Stimulated activated naive CD8-positive, alpha-beta T cell treated with anti-CD3 and anti-CD28 coated beads, Interleukin-15, Interleukin-2, amounts not matched to agents 100 ng/mL and 50 ng/mL, for 24 hours (primary cell): ENCODE measurements around the gene TEX264.
"Not testable (repeated sequence)": the region's sequence is repeated elsewhere in the genome, so short reads cannot be mapped to it uniquely, and the experiment has no call there.

Experiments
- H3K27ac Mint-ChIP-seq: one replicate; pipeline ENCODE4 v1.8.0; 2021; ENCODE audit warnings: mild to moderate bottlenecking, mixed read lengths
- H3K27me3 Mint-ChIP-seq: one replicate; pipeline ENCODE4 v1.8.0; 2021; ENCODE audit warnings: mixed read lengths
- H3K36me3 Mint-ChIP-seq: one replicate; pipeline ENCODE4 v1.8.0; 2021; ENCODE audit warnings: low read depth, mixed read lengths
- H3K4me1 Mint-ChIP-seq: one replicate; pipeline ENCODE4 v1.8.0; 2021; ENCODE audit warnings: low read depth, mixed read lengths
- H3K4me3 Mint-ChIP-seq: one replicate; pipeline ENCODE4 v1.8.0; 2021; ENCODE audit warnings: mild to moderate bottlenecking, mixed read lengths
- H3K9me3 Mint-ChIP-seq: one replicate; pipeline ENCODE4 v1.8.0; 2021; ENCODE audit warnings: mixed read lengths

TEX264 gene

GRCh38 chr3:51670823-51671733, at the start of gene TEX264:
TEX264 (plus strand) TSS chr3:51671252; CDS start chr3:51674305, 3,053 bp downstream.
- no peaks in the 10 kb centered on the region for H3K9me3 Mint-ChIP-seq
- peaks cover 65% of the 10 kb centered on the region for H3K4me1 Mint-ChIP-seq
- peak within 1 kb of the TSS; percentile 81 for H3K27ac Mint-ChIP-seq
- H3K27me3 Mint-ChIP-seq = no peaks in the 10 kb centered on the region
- H3K4me3 Mint-ChIP-seq = peak within 1 kb of the TSS; percentile 88
- peaks cover 11% of the 10 kb centered on the region for H3K36me3 Mint-ChIP-seq

- Mint-ChIP-seq H3K4me1 (peaks cover 20% of the 10 kb centered on the region), H3K9me3 (no peaks in the 10 kb centered on the region), H3K4me3 (no peak overlapping the region), H3K27me3 (no peaks in the 10 kb centered on the region), H3K27ac (no peak overlapping the region), H3K36me3 (peaks cover 4% of the 10 kb centered on the region)
These were observed 48.6 kb upstream of the TEX264 start for GRCh38 chr3:51622413-51622812.

GRCh38 chr3:51622868-51623267, 48.2 kb upstream of the TEX264 start:
- Mint-ChIP-seq H3K36me3 (peaks cover 8% of the 10 kb centered on the region), H3K4me3 (no peak overlapping the region), H3K27ac (no peak overlapping the region), H3K9me3 (no peaks in the 10 kb centered on the region), H3K4me1 (peaks cover 20% of the 10 kb centered on the region), H3K27me3 (no peaks in the 10 kb centered on the region)

GRCh38 chr3:51630513-51630912, 40.5 kb upstream of the TEX264 start:
- Mint-ChIP-seq H3K9me3 (no peaks in the 10 kb centered on the region), H3K4me3 (no peak overlapping the region), H3K4me1 (no peaks in the 10 kb centered on the region), H3K27me3 (no peaks in the 10 kb centered on the region), H3K27ac (no peak overlapping the region), H3K36me3 (peaks cover 58% of the 10 kb centered on the region)

- Mint-ChIP-seq H3K27ac (no peak overlapping the region), H3K9me3 (no peaks in the 10 kb centered on the region), H3K36me3 (peaks cover 77% of the 10 kb centered on the region), H3K27me3 (no peaks in the 10 kb centered on the region), H3K4me3 (no peak overlapping the region), H3K4me1 (no peaks in the 10 kb centered on the region)
These were observed 33.7 kb upstream of the TEX264 start for GRCh38 chr3:51637144-51637940.

GRCh38 chr3:51637941-51638471, 33.0 kb upstream of the TEX264 start:
- H3K36me3 Mint-ChIP-seq = peaks cover 82% of the 10 kb centered on the region
- H3K9me3 Mint-ChIP-seq = no peaks in the 10 kb centered on the region
- H3K4me3 Mint-ChIP-seq = no peak overlapping the region
- no peak overlapping the region for H3K27ac Mint-ChIP-seq
- no peaks in the 10 kb centered on the region for H3K27me3 Mint-ChIP-seq
- no peaks in the 10 kb centered on the region for H3K4me1 Mint-ChIP-seq

- Mint-ChIP-seq H3K9me3 (no peaks in the 10 kb centered on the region), H3K36me3 (peaks cover 83% of the 10 kb centered on the region), H3K27me3 (no peaks in the 10 kb centered on the region), H3K4me3 (no peak overlapping the region), H3K4me1 (no peaks in the 10 kb centered on the region), H3K27ac (no peak overlapping the region)
These were observed 28.6 kb upstream of the TEX264 start for GRCh38 chr3:51642462-51642861.

GRCh38 chr3:51646091-51646490, 25.0 kb upstream of the TEX264 start:
- H3K36me3 Mint-ChIP-seq = peaks cover 87% of the 10 kb centered on the region
- no peaks in the 10 kb centered on the region for H3K27me3 Mint-ChIP-seq

GRCh38 chr3:51652103-51652502, 18.9 kb upstream of the TEX264 start:
- H3K27ac Mint-ChIP-seq, H3K4me1 Mint-ChIP-seq, H3K4me3 Mint-ChIP-seq, H3K27me3 Mint-ChIP-seq, H3K9me3 Mint-ChIP-seq: not testable (repeated sequence)
- H3K36me3 Mint-ChIP-seq = peaks cover 67% of the 10 kb centered on the region

More at GRCh38 chr3:51646091-51646490, 25.0 kb upstream of the TEX264 start:
- Mint-ChIP-seq H3K4me3 (no peak overlapping the region), H3K4me1 (no peaks in the 10 kb centered on the region), H3K27ac (no peak overlapping the region), H3K9me3 (no peaks in the 10 kb centered on the region)

GRCh38 chr3:51653409-51653808, 17.6 kb upstream of the TEX264 start:
- H3K4me1 Mint-ChIP-seq, H3K4me3 Mint-ChIP-seq, H3K27me3 Mint-ChIP-seq, H3K9me3 Mint-ChIP-seq, H3K27ac Mint-ChIP-seq: not testable (repeated sequence)
- peaks cover 69% of the 10 kb centered on the region for H3K36me3 Mint-ChIP-seq

GRCh38 chr3:51657234-51657633, 13.8 kb upstream of the TEX264 start:
- no peak overlapping the region for H3K4me3 Mint-ChIP-seq

GRCh38 chr3:51659942-51660341, 11.1 kb upstream of the TEX264 start:
- Mint-ChIP-seq H3K4me3 (no peak overlapping the region), H3K4me1 (no peaks in the 10 kb centered on the region), H3K36me3 (peaks cover 61% of the 10 kb centered on the region), H3K27me3 (no peaks in the 10 kb centered on the region), H3K9me3 (no peaks in the 10 kb centered on the region), H3K27ac (no peak overlapping the region)

More at GRCh38 chr3:51657234-51657633, 13.8 kb upstream of the TEX264 start:
- Mint-ChIP-seq H3K27me3 (no peaks in the 10 kb centered on the region), H3K27ac (no peak overlapping the region), H3K4me1 (no peaks in the 10 kb centered on the region), H3K9me3 (no peaks in the 10 kb centered on the region), H3K36me3 (peaks cover 55% of the 10 kb centered on the region)

GRCh38 chr3:51662456-51662855, 8.6 kb upstream of the TEX264 start:
- peaks cover 45% of the 10 kb centered on the region for H3K36me3 Mint-ChIP-seq

GRCh38 chr3:51668756-51669155, 2.3 kb upstream of the TEX264 start:
- Mint-ChIP-seq H3K27me3 (no peaks in the 10 kb centered on the region), H3K27ac (no peak overlapping the region), H3K4me1 (peaks cover 42% of the 10 kb centered on the region), H3K4me3 (no peak overlapping the region), H3K36me3 (peaks cover 5% of the 10 kb centered on the region), H3K9me3 (no peaks in the 10 kb centered on the region)

More at GRCh38 chr3:51662456-51662855, 8.6 kb upstream of the TEX264 start:
- Mint-ChIP-seq H3K9me3 (no peaks in the 10 kb centered on the region), H3K27ac (no peak overlapping the region), H3K27me3 (no peaks in the 10 kb centered on the region), H3K4me3 (no peak overlapping the region), H3K4me1 (no peaks in the 10 kb centered on the region)
